ENCODE measurements around the gene MANBA. TPM values are rescaled to one million over a fixed set of nuclear protein-coding genes. Genes with fewer than 3 reads are reported as not detected.

The MANBA gene
- total RNA-seq, 1 donor from 2014 or later: 15.7 TPM

- intact Hi-C loops (cut with micrococcal nuclease): no loop called here
Observed at GRCh38 chr4:102599455-102599854, 161.3 kb downstream of the MANBA start.

- intact Hi-C loops (cut with micrococcal nuclease): loop anchor here (1.0 kb wide), 3 partner anchors 14 to 95 kb away; no protein-coding TSS in a partner anchor
Observed at GRCh38 chr4:102598762-102599374, 161.9 kb downstream of the MANBA start.

DNA sequence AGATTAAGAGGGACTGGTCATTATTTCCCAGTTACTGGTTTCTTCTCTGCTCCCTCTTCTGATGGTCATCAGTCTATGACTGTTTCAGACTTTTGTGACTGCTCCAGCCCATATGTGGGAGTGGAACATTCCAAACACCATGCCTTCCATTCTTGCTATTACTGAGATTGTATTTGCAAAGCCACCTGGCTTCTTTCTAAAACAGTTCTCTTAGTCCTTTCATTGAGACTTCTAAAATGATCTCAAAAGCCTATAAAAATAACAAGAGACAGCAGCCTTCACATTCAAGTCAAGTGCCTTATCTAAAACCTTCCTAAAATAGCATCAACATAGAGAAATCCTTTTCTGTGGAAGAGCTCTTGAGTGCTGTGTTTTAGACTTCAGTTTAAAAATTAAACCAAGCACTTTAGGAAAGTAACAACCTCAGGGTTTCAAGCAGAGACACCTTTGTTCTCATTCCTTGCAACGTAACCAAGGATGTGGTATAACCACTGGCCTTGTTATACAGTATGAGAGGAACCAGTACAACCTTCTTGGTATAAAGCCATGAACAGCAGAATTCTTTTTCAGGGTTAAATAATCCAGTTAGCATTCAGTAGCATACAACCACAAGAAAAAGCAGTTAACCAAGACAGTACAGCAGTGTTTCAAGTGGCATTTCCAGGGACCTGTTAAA, 162.5 kb downstream of the MANBA start:
- intact Hi-C loops (cut with micrococcal nuclease): loop anchor here (1.0 kb wide), 3 partner anchors 15 to 94 kb away; no protein-coding TSS in a partner anchor

GRCh38 chr4:102596532-102596931, 164.2 kb downstream of the MANBA start:
- intact Hi-C loops (cut with micrococcal nuclease): no loop called here

- intact Hi-C loops (cut with micrococcal nuclease): loop anchor here (1.0 kb wide), 1 partner anchor 8 kb away; no protein-coding TSS in a partner anchor
Observed at GRCh38 chr4:102594000-102594399, 166.8 kb downstream of the MANBA start.

- intact Hi-C loops (cut with micrococcal nuclease): no loop called here
Observed at GRCh38 chr4:102593147-102593546, 167.6 kb downstream of the MANBA start.

DNA sequence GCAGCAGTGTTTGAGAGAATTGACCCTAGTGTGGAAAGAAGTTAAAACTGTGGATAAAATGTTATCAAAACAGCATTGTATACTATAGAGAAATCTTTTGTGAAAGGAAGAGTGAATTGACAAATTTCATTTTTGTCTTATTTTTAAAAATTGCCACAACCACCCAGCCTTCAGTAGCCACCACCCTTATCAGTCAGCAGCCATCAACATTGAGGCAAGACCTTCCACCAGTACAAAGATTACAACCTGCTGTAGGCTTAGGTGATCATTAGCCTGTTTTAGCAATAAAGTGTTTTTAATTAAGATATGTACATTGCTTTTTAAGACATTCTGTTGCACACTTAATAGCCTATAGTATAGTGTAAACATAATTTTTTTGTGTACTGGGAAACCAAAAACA, 168.5 kb downstream of the MANBA start:
- intact Hi-C loops (cut with micrococcal nuclease): no loop called here

DNA sequence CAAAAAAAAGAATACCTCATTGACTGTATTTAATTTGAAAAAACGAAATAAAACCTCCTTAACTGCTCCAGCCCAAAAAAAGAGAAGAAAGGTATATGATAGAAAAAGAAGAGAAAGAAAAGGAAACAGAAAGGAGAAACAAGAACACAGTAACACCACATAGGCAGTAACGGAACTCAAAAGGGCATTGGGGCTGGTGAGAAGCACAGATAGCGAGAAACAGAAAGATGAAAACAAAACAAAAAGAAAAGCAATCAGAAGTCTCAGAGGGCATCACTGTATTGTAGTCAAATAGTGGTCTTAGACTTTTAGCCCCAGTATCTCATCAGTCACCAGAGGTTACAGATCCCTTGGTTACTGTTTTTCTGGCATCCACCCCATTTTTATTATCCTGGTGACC, 171.0 kb downstream of the MANBA start:
- intact Hi-C loops (cut with micrococcal nuclease): loop anchor here (5.0 to 10.0 kb wide), 2 partner anchors 42 to 245 kb away; partner anchors contain the start of gene SLC39A8

DNA sequence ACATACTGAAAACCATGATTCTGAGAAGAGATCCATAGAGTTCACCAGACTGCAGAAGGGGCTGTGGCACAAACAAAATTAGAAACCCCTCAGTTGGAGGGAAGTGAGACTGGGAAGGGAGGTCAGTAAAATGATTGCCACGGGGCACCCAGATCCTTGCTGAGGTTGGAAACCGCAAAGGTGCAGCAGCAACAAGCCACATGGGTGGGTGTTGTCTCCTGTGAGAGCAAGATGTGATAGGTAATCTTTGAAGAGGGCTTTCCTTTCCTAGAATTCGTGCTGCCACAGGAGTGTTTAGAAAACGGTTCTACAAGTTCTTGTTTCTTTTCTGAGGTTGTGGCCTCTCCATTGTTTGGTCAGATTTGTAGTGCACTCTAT, 174.1 kb downstream of the MANBA start:
- intact Hi-C loops (cut with micrococcal nuclease): loop anchor here (1.0 to 10.0 kb wide), 5 partner anchors 8 to 242 kb away; partner anchors contain the start of genes NFKB1 and SLC39A8

GRCh38 chr4:102586002-102586643, 174.6 kb downstream of the MANBA start:
- intact Hi-C loops (cut with micrococcal nuclease): loop anchor here (1.0 to 10.0 kb wide), 5 partner anchors 8 to 241 kb away; partner anchors contain the start of genes NFKB1 and SLC39A8

DNA sequence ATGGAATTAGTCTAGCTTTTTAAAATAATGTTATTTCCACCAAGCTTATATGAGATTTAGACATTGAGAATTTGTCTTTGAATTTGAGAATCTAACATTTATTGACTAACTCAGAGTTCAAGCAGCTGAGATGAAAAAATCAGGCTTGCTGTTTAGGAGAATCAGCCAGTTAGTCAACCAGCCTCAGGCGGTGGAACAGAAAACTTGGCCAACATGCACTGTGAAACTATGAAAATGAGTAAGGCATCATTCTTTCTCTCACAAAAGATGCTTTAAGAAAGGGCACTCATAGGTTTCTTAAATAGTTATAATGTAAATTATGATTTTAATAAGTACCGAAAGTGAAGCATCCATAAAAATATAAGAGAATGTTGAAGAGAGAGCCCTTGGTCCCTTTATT, 175.4 kb downstream of the MANBA start:
- intact Hi-C loops (cut with micrococcal nuclease): loop anchor here (5.0 to 10.0 kb wide), 2 partner anchors 38 to 241 kb away; partner anchors contain the start of gene SLC39A8

DNA sequence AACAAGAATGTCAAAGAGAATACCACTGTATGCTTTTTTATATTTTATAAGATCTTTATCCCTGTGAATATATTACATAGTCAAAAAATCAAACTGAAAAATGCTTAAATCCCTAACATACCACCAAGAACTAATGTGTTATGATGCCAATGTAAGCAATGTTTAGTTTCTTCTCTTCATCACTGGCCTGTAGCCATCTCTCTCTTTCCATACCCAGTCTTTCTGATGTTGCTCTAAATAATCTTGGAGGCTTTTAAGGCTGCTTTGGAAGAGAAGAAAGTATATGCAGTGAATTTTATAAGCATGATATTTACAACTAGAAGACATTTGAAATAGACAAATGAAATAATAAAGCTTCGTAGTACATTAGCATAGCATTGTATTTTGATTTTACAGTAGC, 176.7 kb downstream of the MANBA start:
- intact Hi-C loops (cut with micrococcal nuclease): loop anchor here (10.0 kb wide), 1 partner anchor 239 kb away; the partner anchor contains the start of gene SLC39A8

Other genes starting within 250 kb of the MANBA start
- 389 and 398 TPM in 2 replicates for gene UBE2D3, start 66.6 kb upstream of the MANBA start, total RNA-seq
- gene CISD2, start 108.0 kb upstream of the MANBA start, total RNA-seq: 54.7 and 54.9 TPM in 2 replicates

Data from T-helper 2 cell treated with Interferon-gamma antibody and Interleukin-4, amounts not matched to agents 100 ng/mL and 5 ng/mL, for 36 hours (primary cell).